ENCODE results near the gene ADGRG2.

DNA sequence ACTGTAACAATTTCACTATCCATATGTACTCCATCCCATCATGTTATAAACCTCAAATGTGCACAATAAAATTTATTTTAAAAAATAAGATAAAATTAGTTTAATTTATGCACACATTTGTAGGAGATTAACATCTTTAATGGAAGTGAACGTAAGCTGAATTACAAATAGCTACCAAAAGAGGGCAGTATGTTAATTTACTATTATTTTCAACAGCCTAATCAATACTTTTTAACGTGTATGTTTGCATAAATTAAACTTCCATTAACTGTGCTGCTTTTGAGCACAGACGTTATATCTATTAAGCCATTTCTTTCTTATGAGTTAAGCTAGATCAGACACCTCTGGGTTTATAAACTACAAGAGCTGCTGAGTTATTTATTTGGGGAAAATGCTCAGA, 81.9 kb downstream of the ADGRG2 start:
- TF ChIP-seq POLR2A (IDR thresholded peaks at IDR 0.05; ENCODE audit: low read depth, low read length): no peak
- TF ChIP-seq POLR2AphosphoS5 (IDR thresholded peaks at IDR 0.05; ENCODE audit: low read depth, low read length): no peak
- TF ChIP-seq TAF1 (IDR thresholded peaks at IDR 0.05; ENCODE audit: borderline replicate concordance, low read depth, low read length): no peak
